ENCODE data around the gene ABCA10.
A peak's percentile ranks its signal among the peaks of the same experiment; 100 is the strongest.
"Not testable (repeated sequence)": the region's sequence is repeated elsewhere in the genome, so short reads cannot be mapped to it uniquely, and the experiment has no call there.

The ABCA10 gene

GRCh38 chr17:69228576-69228975 is at the start of gene ABCA10:
Gene ABCA10 (minus strand): TSS chr17:69228824. CDS start chr17:69225358, 3,466 bp downstream.
- no peak for DNase-seq (ENCODE audit: low read depth)

DNA sequence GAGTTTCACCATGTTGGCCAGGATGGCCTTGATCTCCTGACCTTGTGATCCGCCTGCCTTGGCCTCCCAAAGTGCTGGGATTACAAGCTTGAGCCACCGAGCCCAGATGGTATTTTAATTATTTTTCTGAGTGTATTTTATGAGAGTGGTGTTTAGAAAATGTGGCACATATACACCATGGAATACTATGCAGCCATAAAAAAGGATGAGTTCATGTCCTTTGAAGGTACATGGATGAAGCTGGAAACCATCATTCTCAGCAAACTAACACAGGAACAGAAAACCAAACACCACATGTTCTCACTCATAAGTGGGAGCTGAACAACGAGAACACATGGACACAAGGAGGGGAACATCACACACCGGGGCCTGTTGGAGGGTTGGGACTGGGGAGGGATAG is 47.7 kb upstream of the ABCA10 start:
- DNase-seq (ENCODE audit: low read depth) = not testable (repeated sequence)

GRCh38 chr17:69275751-69276150 is 47.1 kb upstream of the ABCA10 start:
- no peak for DNase-seq (ENCODE audit: low read depth)

- DNase-seq (ENCODE audit: low read depth) = no peak
Measured at GRCh38 chr17:69271023-69271422, 42.4 kb upstream of the ABCA10 start.

DNA sequence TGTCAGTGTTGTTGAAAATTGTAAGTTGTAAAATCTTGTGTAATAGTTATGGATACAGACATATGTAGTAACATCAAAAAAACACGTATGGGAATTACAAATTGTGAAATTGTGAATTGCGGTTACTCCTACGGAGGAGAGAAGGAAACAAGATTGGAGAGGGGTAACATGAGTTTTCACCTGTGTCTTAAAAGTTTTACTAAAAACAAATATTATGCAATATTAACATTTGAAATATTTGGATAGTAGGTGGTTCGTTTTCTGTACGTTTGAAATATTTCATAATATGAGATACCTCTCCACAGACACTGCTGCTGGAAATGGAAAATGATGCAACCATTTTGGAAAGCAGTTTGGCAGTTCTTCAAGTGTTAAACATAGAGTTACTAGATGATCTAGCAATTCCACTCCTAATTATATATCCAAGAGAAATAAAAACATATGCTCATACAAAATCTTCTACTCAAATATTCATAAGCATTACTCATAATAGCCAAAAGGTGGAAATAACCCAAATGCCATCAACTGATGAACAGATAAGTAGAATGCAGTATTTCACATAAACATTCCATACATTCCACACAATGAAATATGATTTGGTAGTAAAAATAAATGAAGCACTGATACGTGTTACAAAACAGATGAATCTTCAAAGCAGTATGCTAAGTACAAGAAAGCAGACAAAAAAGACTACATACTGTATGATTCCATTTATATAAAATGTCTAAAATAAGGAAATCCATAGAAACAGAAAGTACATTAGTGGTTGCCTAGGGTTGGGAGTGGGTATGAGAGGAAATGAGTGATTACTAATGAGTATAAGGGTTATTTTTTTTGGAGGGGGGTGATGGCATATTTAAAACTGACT is 40.7 kb upstream of the ABCA10 start:
- DNase-seq (ENCODE audit: low read depth) = no peak

DNA sequence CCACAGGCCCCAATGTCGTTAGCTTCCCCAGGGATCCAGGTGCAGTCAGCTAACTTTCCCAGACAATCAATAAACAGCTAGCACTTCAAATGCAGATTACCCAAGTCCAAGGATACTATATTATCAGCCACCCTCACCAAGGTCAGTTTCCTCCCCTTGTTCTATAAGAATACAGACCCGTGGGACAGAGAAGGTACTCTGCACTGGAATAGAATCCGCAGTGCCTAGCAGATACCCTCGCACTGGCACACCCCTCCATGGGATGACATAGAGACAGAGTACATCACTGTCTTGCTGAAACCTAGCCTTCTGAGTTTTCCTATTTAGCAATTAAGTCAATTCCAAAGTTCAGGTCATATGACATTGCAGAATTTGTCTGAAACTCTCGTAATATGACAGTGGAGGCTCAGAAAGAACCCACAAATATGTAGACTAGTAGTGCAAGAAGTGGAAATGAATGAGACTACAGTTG is 40.0 kb upstream of the ABCA10 start:
- DNase-seq (ENCODE audit: low read depth) = no peak

DNA sequence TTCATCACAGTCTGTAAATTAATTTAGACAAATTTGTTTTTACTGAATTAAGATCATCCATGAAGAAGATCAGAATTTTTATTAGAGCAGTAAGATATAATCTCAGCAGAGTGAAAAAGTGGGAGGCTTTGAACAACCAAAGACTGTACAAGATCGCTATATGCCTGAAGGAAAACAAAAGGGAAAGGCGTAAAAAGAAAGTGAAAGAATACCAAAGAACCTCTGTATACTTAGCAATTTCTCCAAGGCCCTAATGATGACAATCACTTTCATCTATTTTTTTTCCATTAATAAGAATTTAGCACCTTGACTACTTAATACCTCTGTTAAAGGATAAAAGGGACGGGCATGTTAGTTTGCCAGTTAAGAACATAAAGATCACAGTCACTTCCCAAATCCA is 38.6 kb upstream of the ABCA10 start:
- DNase-seq (ENCODE audit: low read depth) = no peak

GRCh38 chr17:69265873-69266272 is 37.2 kb upstream of the ABCA10 start:
- DNase-seq (ENCODE audit: low read depth) = no peak

DNA sequence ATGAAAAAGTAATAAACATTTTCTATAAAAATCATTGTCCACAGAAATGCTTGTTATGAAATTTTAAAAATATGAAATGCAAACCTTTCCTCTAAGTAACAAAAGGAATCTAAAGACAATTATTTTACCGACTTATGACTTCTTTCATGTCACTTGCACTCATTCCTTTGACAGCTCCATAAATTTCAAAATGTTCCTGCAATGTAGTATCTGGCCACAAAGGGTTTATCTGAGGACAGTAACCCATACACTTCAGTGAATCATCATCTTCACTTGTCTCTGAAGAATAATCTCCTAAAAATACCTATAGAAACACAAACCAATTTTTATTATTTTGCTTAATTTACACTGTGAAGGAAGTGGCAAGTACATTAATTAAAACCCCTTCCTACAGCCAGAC is 25.6 kb upstream of the ABCA10 start:
- no peak for DNase-seq (ENCODE audit: low read depth)

DNA sequence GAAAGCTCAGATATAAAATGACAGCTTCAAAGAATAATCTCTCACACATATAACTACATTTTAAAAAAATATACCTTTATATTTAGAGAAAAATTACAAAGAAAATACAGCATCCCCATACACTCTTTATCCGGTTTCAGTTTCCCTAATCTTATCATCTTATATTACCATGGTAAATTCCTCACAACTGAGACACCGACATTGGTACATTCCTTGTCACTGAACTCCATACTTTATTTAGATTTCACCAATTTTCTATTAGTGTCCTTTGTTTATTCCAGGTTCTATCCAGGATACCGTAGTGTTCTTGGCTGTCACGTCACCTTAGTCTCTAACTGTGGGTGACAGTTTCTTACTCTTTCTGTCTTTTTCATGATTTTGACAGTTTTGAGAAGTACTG is 22.0 kb upstream of the ABCA10 start:
- no peak for DNase-seq (ENCODE audit: low read depth)

GRCh38 chr17:69246726-69247375 is 18.2 kb upstream of the ABCA10 start:
- no peak for DNase-seq (ENCODE audit: low read depth)

GRCh38 chr17:69246202-69246601 is 17.6 kb upstream of the ABCA10 start:
- DNase-seq (ENCODE audit: low read depth) = no peak

DNA sequence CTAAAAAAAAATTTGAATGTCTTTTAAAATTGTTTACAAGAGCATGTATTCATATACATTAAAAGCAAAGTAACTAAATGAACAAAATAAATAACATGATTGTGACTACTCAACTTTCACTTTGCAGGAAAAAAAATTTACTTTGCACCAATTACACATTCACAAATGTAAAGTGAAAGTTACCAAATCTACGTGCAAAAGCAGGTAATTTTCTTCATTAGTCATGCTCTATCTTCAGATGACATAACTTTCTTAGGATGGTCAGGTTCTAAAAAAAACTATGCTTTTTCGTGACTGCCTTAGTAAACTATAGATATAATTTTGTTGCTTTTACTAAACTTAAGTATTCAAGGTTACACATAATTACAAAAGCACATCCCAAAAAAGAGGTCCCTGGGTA is 17.0 kb upstream of the ABCA10 start:
- DNase-seq (ENCODE audit: low read depth) = no peak

- no peak for DNase-seq (ENCODE audit: low read depth)
Measured at GRCh38 chr17:69239611-69240600, 11.3 kb upstream of the ABCA10 start.

DNA sequence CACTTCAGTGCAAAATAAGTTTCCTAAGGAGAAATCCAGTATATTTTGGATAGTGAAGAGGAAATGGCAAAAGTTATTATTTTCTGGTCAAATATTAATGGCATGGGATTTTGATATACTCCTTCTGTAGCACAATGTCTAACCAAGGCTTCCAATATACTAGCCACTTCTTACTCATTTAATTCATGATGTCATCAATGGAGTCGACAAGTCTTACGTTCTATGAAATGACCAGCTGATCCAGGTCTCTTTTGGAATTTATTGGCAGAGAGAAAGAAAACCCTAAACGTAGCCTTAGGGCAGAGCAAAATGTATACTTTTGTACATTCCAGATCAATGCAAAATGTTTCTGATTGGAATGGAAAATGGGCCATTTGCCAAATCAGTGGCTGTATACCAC is 8.3 kb upstream of the ABCA10 start:
- no peak for DNase-seq (ENCODE audit: low read depth)

- no peak for DNase-seq (ENCODE audit: low read depth)
Measured at GRCh38 chr17:69236464-69236863, 7.8 kb upstream of the ABCA10 start.

- DNase-seq (ENCODE audit: low read depth) = peak; percentile 76
Measured at GRCh38 chr17:69235338-69236058, 6.9 kb upstream of the ABCA10 start.

DNA sequence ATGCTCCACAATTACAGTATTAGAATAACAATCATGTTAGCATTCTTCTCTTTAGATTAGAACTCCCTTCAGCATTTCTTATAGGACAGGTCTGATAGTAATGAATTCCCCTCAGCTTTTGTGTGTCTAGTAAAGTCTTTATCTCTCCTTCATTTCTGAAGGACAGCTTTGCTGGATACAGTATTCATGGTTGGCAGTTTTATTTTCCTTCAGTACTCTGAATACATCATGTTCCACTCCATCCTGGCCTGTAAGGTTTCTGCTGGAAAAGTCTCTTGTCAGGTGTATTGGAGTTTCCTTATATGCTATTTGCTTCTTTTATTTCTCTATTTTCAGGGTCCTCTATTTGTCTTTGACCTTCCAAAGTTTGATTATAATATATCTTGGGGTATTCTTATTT is 4.0 kb upstream of the ABCA10 start:
- DNase-seq (ENCODE audit: low read depth) = no peak

- DNase-seq (ENCODE audit: low read depth) = no peak
Measured at GRCh38 chr17:69231521-69231920, 2.9 kb upstream of the ABCA10 start.

DNA sequence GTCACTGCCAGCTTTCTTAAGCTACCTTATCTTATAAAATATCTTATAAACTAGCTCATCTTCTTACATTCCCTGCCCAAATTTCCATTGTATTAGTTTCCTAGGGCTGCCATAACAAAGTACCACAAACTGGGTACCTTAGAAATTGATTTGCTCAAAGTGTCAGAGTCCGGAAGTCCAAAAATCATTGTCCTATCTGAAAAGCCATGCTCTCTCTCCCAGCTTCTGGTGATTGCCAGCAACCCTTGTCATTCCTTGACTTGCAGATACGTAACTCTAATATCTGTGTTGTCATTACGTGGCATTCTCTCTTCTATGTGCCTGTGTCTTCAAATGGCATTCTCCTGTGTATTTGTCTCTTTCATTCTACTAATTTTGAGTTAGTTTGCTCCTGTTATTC is 2.3 kb upstream of the ABCA10 start:
- no peak for DNase-seq (ENCODE audit: low read depth)

DNA sequence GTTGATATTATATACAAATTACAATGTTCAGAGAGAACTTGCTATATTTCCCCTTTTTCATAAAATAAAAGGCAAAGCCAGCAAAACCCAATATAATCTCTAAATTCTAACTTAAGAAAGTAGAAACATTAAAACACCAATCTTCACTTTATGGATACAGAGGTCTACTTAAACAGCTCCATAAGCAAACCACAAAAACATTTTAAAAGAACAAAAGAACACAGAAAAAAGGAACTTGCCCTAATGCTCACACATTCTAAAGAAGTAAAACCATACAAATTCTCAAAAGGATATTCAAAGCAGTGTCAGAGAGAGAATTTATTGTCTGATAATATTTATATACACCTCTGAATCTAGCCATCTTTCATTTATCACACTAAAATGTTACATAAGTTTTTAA is 606 bp downstream of the ABCA10 start:
- no peak for DNase-seq (ENCODE audit: low read depth)

GRCh38 chr17:69227541-69227940 is 1.1 kb downstream of the ABCA10 start:
- no peak for DNase-seq (ENCODE audit: low read depth)

Measured in CMK (cell line).